NCI-H2171 (cell line): Measurements from ENCODE around the gene STN1.
A peak's percentile ranks its signal among the peaks of the same experiment; 100 is the strongest.

Experiments
- DNase-seq: peaks from one replicate; lab custom pipeline; 2025; lab: John Stamatoyannopoulos, UW

The STN1 gene

GRCh38 chr10:103929381-103929921 lies 11.5 kb upstream of the STN1 start:
- peak; percentile 28 for DNase-seq

- no peak for DNase-seq
Measured at GRCh38 chr10:103928784-103929183, 10.8 kb upstream of the STN1 start.

- no peak for DNase-seq
Measured at GRCh38 chr10:103926722-103927319, 8.8 kb upstream of the STN1 start.

- no peak for DNase-seq
Measured at GRCh38 chr10:103925591-103925990, 7.6 kb upstream of the STN1 start.

- DNase-seq, result no peak
Measured at GRCh38 chr10:103923502-103923901, 5.5 kb upstream of the STN1 start.

- DNase-seq, result no peak
Measured at GRCh38 chr10:103922659-103923058, 4.7 kb upstream of the STN1 start.

- no peak for DNase-seq
Measured at GRCh38 chr10:103921750-103922195, 3.8 kb upstream of the STN1 start.

- no peak for DNase-seq
Measured at GRCh38 chr10:103921248-103921647, 3.3 kb upstream of the STN1 start.

GRCh38 chr10:103919648-103920025 lies 1.7 kb upstream of the STN1 start:
- DNase-seq, result no peak

- DNase-seq, result no peak
Measured at GRCh38 chr10:103917302-103918052, 507 bp downstream of the STN1 start.

GRCh38 chr10:103916876-103917275 lies 1.1 kb downstream of the STN1 start:
- no peak for DNase-seq

GRCh38 chr10:103916254-103916653 lies 1.7 kb downstream of the STN1 start:
- no peak for DNase-seq

GRCh38 chr10:103915796-103916195 lies 2.2 kb downstream of the STN1 start:
- DNase-seq, result no peak

- no peak for DNase-seq
Measured at GRCh38 chr10:103912759-103913158, 5.2 kb downstream of the STN1 start.

GRCh38 chr10:103911021-103911459 lies 6.9 kb downstream of the STN1 start:
- no peak for DNase-seq

GRCh38 chr10:103910442-103911012 lies 7.5 kb downstream of the STN1 start:
- no peak for DNase-seq

GRCh38 chr10:103905441-103905840 lies 12.5 kb downstream of the STN1 start:
- no peak for DNase-seq

- no peak for DNase-seq
Measured at GRCh38 chr10:103901299-103901698, 16.7 kb downstream of the STN1 start.

- DNase-seq, result no peak
Measured at GRCh38 chr10:103899312-103899711, 18.7 kb downstream of the STN1 start.

- DNase-seq, result no peak
Measured at GRCh38 chr10:103897241-103897774, 20.7 kb downstream of the STN1 start.

- DNase-seq, result no peak
Measured at GRCh38 chr10:103896225-103896624, 21.8 kb downstream of the STN1 start.

- DNase-seq, result no peak
Measured at GRCh38 chr10:103895411-103896186, 22.4 kb downstream of the STN1 start.
